ENCODE results near the gene PTPRM.

The PTPRM gene

DNA sequence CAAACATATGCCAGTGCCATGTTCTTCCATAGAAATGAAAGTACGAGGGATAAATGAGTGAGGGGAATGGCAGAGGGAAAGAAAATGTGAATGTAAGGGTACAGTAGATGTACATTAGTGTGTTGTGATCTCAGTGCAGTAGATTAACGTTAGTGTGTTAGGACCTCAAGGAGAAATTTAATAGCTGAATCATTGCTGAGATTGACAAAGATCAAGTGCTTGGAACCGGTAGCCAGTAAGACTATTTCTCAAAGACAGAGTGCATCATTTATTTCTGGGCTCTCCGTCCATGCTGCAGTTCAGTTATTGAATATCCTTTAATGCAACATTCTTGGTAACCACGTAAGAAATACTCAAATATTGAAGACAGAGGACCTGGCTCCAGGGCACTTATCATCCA is 246.0 kb downstream of the PTPRM start:
- H3K4me3 ChIP-seq (ENCODE audit: low read length) = no peak overlapping the region
- no peak for DNase-seq (ENCODE audit: low read depth)
- TF ChIP-seq, protein P1, sequence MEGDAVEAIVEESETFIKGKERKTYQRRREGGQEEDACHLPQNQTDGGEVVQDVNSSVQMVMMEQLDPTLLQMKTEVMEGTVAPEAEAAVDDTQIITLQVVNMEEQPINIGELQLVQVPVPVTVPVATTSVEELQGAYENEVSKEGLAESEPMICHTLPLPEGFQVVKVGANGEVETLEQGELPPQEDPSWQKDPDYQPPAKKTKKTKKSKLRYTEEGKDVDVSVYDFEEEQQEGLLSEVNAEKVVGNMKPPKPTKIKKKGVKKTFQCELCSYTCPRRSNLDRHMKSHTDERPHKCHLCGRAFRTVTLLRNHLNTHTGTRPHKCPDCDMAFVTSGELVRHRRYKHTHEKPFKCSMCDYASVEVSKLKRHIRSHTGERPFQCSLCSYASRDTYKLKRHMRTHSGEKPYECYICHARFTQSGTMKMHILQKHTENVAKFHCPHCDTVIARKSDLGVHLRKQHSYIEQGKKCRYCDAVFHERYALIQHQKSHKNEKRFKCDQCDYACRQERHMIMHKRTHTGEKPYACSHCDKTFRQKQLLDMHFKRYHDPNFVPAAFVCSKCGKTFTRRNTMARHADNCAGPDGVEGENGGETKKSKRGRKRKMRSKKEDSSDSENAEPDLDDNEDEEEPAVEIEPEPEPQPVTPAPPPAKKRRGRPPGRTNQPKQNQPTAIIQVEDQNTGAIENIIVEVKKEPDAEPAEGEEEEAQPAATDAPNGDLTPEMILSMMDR (conservative IDR thresholded peaks at IDR 0.05; ENCODE audit: low read depth, low read length) = no peak

DNA sequence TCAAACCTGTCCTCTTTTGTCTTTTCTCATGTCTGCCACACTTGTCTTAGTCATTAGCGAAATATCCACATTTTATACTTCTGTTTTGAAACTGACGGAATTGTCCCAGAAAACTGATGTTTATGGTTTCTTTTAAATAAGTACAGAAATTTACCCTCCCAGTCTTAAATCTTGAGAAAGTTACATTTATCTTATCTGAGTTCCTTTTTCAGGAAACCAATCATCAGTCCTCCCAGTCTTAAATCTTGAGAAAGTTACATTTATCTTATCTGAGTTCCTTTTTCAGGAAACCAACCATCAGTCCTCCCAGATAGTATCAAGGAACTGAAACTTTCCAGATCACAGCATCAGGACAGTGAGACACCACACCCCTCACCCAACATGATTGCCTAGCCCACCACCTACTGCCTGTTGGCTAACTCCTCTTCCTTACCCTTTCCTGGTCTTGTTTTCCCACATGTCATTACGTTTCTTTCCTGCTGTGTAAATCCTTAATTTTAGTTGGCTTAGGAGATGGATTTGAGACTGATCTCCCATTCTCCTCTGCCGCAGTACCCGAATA is 247.7 kb downstream of the PTPRM start:
- DNase-seq (ENCODE audit: low read depth) = no peak
- TF ChIP-seq, protein P1 (conservative IDR thresholded peaks at IDR 0.05; ENCODE audit: low read depth, low read length) = no peak
- no peak overlapping the region for H3K4me3 ChIP-seq (ENCODE audit: low read length)

DNA sequence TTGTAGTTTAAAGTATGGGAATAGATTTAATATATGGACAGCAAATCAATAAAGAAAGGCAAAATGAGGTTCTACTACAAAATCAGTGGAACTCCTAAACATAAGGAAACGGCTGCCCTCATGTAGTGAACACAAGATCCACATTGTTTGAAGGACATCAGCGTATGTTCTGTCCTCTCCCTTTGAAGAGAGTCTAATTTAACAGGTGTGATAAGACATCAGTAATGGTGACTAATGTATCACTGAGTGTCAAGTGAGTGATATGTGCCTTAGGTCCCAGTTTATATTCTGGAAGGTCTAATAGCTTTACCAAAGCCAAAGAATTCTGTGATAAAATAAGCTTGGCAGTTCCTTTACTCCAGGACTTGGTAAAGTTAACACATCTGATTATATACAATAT is 248.7 kb downstream of the PTPRM start:
- H3K4me3 ChIP-seq (ENCODE audit: low read length) = no peak overlapping the region
- TF ChIP-seq, protein P1 (conservative IDR thresholded peaks at IDR 0.05; ENCODE audit: low read depth, low read length) = no peak
- no peak for DNase-seq (ENCODE audit: low read depth)

DNA sequence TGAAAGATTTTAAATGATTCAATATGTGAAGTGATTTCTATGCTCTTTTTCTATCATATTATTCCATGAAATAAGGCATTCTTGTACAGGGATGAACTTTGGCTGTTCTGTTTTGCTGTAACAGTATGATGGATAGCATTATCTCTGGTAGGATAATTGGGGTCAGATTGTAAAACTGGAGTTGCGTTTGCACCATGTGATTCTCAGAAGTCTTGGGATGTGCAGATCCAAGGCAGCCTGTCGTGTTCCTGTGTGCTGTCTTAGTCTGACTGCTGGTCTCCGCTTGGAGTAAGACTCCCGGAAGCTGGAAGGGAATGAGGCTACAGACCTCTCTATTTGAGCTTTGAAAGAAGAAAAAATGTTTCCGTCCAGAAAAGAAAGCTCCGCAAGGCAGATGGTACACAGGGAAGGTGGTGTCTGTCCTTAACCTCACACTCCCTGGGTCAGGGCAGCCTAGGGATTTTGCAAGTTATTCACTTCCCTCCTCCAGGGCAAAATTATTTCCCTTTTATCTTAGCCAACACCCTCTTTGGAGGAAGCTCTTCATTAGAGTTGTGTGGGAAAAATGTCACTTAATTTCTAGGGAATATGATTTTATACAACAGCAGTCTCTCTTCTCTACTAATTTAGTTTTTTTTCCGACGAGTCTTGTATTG is 250.6 kb downstream of the PTPRM start:
- H3K4me3 ChIP-seq (ENCODE audit: low read length) = no peak overlapping the region
- TF ChIP-seq, protein P1 (conservative IDR thresholded peaks at IDR 0.05; ENCODE audit: low read depth, low read length) = no peak
- no peak for DNase-seq (ENCODE audit: low read depth)

DNA sequence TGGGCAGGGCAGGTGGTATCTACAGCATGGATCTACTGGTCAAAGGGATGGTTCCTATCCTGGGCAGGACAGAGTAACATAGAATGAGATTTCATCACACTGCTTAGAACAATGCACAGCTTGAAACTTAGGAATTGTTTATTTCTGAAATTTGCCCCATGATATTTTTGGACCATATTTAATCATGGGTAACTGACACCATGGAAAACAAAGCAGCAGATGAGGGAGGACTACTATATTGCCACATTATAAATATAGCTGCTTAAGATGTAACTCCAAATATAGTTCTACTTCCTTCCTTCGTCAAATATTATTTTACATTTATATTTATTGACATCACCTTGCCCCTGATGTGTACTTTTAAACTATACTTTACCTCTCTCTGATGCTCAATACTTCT is 254.7 kb downstream of the PTPRM start:
- TF ChIP-seq, protein P1 (conservative IDR thresholded peaks at IDR 0.05; ENCODE audit: low read depth, low read length) = no peak
- no peak for DNase-seq (ENCODE audit: low read depth)
- no peak overlapping the region for H3K4me3 ChIP-seq (ENCODE audit: low read length)

DNA sequence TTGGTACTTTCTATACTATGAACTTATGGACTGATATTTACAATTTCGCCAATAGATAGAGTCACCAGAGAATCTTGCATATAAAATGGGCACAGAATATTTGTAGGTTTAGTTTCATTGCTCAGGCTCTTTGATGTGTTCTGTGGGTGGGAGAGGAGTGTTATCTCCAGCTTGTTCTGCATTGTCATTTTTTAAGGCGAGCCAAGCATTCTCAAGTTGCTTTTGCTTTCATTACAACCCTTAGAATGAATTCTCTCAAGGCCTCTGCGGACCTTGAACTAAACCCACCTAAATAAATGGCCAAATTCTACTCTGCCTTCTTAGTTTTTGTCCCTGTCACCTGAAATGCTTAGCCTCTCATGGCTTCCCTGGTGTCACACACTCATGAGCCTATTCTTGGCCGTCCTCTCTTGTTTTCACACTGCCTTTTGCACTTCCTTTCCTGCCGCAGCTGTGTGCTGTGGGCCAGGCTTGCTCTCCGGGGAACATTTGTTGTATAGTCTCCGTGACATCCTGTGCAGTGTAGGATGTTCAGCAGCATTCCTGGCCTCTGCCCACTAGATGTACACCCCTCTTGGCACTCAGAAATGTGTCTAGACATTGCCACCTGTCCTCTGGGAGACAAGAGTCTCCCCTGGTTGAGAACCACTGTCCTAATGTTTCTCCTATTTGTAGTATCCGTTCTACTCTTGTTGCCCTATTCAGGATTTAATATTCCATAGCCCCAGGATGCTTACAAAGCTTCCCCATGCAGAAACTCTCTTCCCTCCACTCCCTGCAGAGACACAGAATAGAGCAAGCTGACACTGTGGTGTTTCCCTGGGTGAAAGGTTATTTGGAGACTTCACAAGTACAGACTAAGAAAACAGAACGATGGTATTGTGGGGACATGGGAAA is 255.6 kb downstream of the PTPRM start:
- DNase-seq (ENCODE audit: low read depth) = no peak
- TF ChIP-seq, protein P1 (conservative IDR thresholded peaks at IDR 0.05; ENCODE audit: low read depth, low read length) = no peak
- no peak overlapping the region for H3K4me3 ChIP-seq (ENCODE audit: low read length)
